T follicular helper cell (primary cell): ENCODE results near the gene KCND3.

Experiments used
- DNase-seq: peaks from one replicate; pipeline ENCODE4 v3.0.0-alpha.2; 2020; ENCODE audit warnings: low read depth

The KCND3 gene

DNA sequence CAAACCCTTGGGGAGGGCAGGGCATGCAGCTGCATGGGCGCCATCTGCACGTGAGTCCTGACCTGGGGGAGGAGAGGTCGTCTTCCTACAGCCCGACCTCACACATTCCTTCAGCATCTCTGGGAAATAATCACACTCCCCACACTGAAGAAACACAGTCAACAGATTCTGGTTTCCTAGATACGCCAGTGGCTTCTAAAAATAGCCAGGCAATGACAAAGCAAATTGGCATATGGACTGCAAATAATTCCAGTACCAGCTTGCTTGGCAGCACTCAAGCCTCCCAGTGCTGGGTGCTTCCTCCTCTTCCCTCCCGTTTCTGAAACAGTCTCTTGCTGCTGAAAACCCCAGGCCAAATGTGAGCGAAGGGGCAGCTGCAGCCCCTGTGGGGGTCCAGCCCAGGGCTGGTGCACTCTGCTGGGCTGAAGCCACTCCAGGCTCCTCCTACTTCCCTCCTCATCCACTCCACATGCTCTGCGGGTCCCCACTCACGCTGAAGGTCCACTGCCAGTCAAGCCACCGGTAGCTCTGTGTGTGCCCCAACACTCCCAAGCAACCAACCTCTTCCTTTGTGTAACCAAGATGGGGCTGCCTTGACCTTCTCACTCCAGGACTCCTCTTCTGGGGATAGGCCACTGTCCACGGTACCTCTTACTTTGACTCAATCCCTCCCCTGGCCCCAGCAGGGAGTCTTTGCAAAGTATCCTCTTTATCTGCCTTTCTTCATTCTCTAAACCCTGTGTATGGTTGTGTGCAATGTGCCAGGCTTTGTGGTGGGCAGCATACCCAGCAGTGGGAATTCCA, 69.0 kb downstream of the KCND3 start:
- DNase-seq, result no peak

DNA sequence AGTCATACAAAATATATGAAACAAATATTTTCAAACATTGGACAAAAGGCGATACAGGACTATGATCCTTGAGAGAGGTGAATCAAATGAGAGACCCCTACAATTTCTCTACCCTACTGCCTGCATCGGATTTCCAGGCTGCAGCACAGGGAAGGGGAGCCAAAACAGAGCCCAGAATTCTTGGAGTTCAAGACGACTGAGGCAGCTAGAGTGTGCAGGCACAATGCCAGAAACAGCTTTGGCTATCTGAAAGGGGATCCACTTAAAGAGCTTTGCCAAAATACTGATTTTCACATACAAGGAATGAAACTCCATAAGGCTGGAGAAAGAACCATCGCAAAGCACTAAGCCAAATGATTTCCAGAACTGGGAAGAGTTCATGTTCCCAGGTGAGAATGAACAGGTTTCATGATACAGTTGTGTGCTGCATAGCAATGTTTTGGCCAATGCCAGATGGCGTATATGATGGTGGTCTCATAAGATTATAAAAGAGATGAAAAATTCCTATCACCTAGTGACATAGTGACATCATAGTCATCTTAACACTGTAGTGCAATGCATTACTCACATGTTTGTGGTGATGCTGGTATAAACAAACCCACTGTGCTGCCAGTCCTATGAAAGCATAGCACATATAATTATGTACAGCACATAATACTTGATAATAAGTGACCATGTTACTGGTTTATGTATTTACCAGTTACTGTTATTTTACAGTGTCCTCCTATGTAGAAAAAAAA, 77.5 kb downstream of the KCND3 start:
- no peak for DNase-seq

DNA sequence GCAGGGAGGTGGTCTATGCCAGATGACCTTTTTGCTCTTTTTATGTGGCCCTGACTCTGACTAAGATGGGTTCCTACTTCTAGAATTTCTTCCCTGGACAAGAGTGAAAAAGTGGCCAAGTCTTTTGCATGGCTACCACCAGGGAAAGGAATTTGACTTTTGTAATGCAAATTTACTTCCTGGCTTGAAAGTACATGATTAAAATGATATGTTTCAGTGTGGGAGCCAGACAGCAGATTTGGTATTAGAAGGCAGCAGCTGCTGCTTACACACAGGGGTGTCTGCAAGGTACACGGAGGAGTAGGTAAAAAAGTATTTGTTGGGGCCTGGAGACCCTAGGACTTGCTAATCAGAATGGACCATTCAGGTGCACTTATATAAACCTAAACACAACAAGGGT, 78.4 kb downstream of the KCND3 start:
- no peak for DNase-seq

DNA sequence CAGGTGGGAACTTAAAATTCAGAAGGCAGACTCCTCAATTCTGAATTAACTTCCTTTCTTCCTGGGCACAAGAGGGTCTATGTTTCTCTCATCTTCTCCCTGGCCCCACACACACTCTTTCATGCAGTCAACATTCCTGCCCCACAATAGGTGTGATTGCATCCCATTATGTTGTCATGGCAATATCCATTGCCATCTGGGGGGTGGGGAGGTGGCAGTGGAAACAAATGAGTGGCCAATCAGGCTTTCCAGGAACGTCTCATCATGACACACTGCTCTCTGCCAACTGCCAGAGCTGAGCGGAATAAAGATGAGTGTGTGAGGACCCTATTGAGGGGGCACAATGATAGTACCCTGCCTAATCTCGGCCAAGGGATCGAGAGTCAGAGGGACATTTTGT, 80.4 kb downstream of the KCND3 start:
- no peak for DNase-seq

DNA sequence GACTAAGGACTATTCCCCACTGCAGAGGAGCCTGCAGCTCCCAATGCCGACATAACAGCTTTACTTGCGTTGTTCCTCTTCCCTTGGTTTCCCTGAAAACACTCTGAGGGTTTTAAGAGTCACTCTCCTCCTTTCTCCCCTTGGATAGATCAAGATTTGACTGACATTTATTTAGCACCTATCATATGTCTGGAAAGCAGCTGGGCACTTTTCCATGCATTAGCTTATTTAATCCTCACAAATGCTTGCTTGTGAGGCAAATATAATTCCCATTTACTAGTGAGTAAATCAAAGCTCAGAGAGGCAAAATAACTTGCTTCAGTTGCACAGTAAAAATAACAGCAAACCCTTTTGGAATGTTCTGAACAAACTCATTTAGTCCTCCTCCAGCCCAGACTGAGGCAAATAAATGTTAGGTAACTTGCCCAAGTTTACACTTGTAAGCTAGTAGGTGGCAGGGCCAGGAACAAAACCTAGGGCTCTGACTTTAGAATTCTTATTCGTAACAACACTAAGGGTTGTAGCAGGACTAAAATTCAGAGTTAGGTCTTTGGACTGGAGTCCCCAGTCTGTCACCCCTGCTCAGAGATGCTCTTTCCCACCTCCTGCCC, 81.4 kb downstream of the KCND3 start:
- DNase-seq, result no peak

DNA sequence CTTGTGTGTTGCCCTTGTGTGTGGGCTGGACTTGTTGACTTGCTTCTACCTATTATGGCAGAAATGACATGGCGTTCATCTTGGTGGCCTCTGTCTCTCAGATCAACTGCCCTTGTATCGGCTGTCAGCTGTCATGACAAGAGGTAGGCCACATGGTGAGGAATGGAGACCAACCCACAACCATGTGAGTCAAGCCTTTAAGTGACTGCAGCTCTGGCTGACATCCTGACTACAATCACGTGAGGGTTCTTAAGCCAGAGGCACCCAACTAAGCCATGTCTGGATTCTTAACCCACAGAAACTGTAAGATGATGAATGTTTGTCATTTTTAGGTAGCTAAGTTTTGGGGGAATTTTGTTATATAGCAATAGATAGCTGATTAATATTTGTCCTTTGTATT, 82.1 kb downstream of the KCND3 start:
- DNase-seq, result no peak

DNA sequence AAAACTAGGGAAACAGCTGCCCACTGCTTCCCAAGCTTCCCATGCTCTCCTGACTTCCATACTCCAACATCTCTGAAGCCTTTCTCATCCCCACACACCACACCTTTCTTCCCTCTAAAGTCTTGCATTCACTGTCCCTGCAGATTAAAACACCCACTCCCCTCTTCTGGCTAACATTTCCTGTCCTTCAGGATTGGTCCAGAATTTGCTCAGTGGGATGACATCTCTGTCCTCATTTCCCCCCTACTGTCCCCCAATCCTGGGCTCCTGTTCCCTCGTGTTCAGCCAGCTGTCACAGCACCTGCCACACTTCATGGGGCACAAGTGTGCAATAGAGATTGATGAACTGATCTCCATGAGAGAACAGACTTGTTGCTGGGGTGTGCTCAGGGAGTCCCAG, 82.7 kb downstream of the KCND3 start:
- DNase-seq, result no peak

DNA sequence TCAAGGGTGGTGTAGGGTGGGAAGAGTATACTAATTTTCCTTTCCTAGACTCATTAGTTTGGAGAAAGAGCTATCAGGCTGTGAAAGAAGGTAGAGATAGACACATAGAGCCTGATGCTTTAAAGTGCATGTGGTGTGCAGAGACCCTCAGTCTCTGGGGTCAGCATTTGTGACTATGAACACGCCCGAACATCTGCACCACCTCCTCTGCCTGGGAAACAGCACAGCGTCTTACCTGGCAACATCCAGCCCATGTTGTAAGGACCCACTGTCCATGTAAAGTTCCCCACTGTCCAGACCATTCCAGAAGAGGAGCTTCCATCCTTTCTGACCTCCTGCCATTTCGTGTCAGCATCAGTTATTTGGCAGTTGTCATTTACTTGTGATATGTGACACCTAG, 83.4 kb downstream of the KCND3 start:
- DNase-seq, result no peak

DNA sequence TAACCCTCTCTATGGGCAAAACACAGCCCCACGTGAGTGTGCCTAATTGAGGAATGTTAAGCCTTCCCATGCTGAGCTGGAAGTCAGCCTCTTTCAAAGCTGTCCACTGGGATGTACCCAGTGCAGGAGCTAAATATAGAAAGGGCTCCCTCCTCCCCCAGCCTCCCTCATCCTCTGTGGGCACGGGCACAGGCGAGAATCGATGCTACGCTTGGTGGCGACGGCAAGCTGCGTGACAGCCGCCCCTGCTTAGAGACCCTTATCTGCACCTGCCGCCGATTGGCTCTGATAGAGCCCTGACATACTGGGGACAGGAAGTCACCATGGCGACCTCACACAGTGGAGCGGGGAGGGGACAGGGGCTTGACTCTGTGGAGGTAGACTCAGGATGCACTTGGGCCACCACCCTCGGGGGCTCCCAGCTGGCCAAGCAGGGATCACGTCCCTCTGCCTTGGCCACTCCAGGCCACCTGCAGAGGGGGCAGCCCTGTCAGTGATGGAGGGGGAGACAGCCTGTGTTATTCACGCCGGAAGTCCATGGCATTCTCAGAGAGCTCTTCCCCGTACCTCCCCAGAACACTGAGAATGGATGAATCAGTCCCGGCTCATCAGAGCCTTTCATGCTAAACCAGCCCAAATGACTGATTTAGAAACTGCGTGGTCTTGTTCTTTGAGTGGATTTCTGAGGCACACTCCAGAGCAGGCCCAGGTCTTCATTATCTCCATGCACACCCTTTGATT, 84.8 kb downstream of the KCND3 start:
- DNase-seq, result no peak

DNA sequence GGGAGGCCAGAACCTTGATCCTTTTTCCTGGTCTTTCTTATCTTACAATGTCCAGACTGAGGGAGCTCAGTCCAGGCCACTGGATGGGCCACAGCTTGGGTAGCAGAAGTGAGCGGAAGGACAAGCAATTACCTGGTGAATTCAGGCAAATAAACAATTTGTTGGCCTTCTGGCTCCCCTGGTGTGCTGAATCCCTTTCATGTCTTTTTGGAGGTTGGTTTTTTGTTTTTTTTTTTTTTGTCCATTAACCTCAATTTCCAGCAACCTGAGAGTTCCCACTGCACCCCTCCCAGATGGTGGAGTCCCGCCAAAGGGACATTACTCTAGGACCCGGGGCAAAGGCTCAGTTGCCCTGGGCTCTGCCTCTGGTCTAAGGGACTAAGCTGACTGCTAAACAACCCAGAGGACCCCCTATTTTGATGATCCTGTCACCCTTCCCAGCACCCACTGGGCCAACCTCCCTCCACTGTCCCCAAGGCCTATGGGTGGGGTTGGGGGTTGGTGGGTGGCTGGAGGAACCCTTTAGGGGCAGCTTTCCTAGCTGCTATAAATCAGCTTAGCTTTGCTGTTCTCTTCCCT, 85.5 kb downstream of the KCND3 start:
- DNase-seq, result no peak

DNA sequence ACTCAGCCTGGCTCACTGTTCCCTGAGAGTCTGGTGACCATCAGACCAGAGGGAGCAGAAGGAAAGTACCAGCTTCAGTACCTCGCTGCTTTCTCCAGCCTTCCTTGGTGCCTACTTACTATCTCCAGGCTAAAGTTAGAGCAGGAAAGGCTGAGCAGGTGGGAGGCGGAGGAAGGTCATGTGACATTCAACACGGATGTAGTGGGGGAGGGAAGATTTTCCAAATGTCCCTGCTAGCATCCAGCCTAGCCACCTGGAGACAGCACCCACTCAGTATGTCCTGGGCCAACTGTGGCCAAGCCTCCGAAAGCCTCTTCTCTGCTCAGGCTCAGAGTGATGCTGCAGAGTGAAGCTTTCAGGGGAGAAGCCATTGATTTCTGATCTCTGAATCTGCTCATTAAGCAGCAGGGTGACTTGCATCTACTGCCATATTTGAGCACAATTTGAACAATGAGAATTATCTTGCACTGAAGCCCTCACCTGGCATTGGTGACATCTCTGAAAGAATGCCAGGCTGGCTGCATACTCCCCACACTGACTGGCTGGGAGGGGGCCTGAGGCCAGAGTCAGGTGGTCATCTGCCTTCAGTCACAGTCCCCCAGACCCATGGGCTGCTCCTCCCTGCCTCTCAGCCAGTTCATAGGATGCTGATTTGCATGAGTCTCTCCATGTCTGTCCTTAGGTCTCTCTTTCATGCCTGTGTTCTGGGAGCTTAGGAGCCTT, 86.2 kb downstream of the KCND3 start:
- no peak for DNase-seq

DNA sequence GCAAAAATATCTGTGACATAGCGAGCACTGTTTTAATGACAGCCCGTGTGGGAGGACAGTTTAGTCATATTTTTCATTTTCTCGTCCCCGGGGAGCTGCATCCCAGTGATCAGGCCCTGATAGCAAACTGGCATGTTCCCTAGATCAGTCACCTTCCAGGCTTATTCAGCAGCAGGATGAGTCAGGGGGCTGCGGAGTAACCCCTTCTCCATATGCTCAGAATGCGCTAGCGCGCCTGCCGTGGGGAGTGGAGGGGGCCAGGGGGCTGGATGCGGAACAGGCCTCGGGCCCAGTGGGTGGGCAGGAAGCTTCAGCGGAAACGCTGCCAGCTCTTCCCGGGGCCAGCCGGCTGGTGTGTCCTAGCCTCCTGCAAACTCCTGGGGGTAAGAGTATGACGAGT, 94.0 kb downstream of the KCND3 start:
- no peak for DNase-seq

DNA sequence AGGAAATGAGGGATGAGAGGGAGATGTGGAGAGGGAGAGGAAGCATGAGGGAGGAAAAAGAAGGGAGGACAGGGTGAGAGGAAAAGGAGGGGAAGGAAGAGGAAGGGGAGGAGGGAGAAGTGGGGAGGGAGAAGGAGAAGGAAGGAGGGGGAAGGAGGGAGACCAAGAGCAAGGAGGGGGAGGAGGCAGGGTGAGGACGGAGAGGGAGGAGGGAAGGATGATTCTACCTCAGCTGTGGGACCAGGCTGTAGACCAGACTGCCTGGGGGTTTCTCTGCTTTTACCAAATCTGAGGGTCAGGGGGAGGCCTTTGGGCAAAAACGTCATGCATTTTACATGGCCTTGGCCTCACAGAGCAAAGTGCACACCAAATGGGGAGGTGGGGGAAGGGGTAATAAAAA, 94.5 kb downstream of the KCND3 start:
- no peak for DNase-seq

DNA sequence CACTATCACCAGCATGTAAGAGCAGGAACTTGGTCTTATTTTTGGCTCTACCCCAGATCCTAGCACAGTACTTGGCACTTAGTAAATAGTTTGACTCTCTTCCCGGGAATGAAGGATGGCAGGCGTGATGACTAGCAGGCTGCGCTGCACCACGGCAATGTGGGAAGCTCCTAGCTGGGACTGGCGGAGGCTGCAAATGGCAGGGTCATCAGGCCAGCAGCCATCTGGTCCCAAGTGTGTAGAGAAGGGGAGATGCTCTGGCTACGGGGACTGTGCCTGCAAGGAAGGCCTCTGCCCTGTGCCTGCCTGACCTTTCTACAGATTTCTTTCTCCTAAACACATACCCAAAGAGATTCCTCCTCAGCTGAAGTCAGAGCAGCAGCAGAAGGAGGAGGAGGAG, 95.0 kb downstream of the KCND3 start:
- no peak for DNase-seq

DNA sequence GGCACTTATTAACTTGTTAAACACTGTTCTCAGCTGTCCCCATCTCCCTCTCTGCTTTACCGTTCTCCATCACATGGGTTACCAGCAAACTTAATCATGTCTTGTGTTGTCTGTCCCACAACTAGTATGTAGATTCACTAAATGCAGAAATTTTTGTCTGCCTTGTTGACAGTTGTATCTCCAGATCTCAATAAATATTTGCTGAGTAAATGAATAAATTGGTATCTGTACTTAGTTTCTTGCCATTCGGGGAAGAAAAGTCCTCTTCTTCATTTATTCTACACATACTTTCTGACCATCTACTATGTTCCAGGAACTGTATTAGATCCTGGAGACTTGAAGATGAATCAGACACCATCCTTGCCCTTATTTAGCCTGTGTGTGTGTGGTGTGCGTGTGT, 97.9 kb downstream of the KCND3 start:
- DNase-seq, result no peak

DNA sequence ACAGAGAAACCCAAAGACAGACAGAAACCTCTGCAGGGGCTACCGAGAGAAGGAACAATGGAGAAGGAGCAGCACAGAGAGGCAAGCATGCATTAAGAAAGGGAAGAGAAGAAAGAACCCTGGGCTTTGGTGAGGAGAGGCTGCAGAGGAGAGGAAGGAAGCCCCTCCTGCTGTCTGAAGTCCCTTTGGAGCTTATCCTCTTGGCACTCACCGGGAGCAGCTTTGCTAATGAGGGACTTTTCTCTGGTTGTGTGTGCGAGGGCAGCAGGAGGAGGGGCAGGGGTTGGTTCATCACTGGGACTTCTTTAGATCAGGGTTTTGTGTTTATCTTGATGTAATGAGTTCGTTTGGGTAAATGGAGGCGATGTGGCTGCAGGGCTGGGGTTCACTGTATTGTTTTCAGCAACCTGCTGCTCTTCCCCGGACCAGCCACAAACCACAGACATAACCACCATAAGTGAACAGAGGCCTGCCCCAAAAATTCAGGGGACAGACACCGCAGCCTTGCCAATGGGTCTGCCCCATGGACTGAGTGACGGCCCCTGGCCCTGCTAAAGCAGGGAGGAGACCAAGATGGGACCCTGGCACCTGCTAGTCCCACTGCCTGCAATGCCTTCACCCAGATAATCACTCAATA, 100.6 kb downstream of the KCND3 start:
- no peak for DNase-seq

DNA sequence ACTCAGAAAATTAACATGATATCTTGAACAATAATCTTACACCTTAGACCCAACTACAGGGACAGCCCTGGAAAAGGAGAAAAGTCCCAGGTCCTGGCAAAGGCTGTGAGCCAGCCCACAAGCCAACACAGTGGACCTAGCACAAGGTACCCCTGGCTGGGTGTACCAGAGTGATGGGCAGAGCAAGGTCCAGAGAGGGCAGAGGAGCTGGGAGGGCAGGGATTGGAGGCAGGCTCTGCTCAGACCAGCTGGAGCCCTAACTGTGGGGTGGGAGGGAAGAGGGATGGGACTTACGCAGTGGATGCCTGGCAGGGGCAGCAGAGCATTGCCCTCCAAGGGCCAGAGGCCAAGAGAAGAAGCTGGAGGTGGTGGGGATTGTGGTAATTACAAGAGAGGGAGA, 101.6 kb downstream of the KCND3 start:
- no peak for DNase-seq

DNA sequence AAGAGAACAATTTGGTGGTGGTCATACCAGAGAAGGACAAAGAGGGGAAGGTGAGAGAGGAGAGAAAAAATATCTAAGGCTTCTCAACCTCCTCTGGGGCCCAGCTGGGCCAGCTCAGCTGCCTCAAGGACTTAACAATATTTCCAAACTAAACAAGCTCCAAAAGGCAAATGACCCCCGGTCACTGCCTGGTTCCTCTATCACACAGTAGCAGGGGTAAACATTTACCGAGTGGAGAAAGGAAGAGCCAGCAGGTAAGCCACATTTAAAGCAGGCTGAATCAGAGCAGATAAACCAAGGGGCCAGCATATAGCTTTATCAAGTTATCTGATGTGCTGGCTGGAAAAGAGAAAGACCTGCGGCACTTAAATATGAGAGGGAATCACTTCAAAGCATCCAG, 102.1 kb downstream of the KCND3 start:
- no peak for DNase-seq

DNA sequence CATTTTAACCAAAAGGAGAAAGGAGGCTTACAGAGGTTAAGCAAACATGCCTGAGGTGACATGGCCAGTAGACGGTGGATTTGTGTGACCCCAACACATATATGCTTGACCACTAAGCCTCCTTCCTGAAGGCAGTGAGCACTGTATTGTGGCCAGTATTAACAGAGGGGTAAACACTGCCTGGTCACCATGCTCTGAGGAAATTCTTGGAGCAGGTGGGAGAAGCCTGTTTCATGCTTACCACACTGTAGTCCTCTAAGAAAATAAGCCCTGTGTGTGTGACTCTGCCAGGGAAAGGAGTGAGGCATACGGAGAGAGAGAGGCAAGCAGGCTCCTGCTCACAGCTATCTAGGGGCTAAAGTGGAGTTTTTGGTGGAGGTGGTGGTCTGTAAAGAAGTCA, 102.7 kb downstream of the KCND3 start:
- no peak for DNase-seq

DNA sequence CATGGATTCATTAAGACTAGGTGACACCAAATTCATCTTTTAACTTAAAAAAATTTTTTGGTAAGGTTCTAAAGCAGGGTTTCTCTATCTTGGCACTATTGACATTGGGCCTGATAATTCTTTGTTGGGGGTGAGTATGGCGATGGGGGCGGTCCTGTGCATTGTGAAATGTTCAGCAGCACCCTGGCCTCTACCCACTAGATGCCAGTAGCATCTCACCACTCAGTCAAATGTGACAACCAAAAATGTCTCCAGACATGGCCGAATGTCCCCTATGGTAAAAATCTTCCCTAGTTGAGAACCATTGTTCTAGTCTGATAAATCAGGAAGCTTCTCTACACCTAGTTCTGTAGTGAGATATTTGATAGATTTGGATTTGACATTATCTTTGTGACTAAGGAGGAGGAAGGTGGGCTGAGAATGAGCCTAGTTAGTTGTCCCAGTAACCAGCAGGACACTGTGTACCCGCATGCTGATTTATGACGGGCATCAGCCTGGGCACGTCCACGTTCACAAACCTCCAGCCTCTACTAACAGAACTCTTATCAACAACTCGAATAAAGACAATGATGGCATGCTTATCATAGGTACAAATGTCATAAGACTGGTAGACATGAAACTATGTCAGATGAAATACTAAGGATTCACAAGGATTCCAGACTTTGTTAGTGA, 104.6 kb downstream of the KCND3 start:
- DNase-seq, result no peak
